ENCODE results near the gene EPHA7.

Gene EPHA7

GRCh38 chr6:93329301-93330000, 89.9 kb downstream of the EPHA7 start:
- no peaks in the 10 kb centered on the region for H3K4me1 ChIP-seq (ENCODE audit: low read length)
- no peaks in the 10 kb centered on the region for H3K27me3 ChIP-seq (ENCODE audit: low read depth, low read length)
- H3K27ac ChIP-seq (ENCODE audit: low read length): no peak overlapping the region
- no peak for TF ChIP-seq EZH2phosphoT487 (IDR thresholded peaks at IDR 0.05; ENCODE audit: low read depth)
- TF ChIP-seq, protein P1, sequence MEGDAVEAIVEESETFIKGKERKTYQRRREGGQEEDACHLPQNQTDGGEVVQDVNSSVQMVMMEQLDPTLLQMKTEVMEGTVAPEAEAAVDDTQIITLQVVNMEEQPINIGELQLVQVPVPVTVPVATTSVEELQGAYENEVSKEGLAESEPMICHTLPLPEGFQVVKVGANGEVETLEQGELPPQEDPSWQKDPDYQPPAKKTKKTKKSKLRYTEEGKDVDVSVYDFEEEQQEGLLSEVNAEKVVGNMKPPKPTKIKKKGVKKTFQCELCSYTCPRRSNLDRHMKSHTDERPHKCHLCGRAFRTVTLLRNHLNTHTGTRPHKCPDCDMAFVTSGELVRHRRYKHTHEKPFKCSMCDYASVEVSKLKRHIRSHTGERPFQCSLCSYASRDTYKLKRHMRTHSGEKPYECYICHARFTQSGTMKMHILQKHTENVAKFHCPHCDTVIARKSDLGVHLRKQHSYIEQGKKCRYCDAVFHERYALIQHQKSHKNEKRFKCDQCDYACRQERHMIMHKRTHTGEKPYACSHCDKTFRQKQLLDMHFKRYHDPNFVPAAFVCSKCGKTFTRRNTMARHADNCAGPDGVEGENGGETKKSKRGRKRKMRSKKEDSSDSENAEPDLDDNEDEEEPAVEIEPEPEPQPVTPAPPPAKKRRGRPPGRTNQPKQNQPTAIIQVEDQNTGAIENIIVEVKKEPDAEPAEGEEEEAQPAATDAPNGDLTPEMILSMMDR (IDR thresholded peaks at IDR 0.05; ENCODE audit: low read depth, low read length): no peak
- no peaks in the 10 kb centered on the region for H3K36me3 ChIP-seq (replicated peaks; ENCODE audit: low read depth, low read length)
- no peak overlapping the region for H3K9ac ChIP-seq (ENCODE audit: low read length)
- no peaks in the 10 kb centered on the region for H3K79me2 ChIP-seq (ENCODE audit: low read length)
- no peaks in the 10 kb centered on the region for H4K20me1 ChIP-seq (ENCODE audit: insufficient read depth, low read length)
- H3K4me3 ChIP-seq (ENCODE audit: low read length): no peak overlapping the region
- no peaks in the 10 kb centered on the region for H3K9me3 ChIP-seq (ENCODE audit: insufficient read depth, low read length)
- no peak overlapping the region for H3K4me2 ChIP-seq (ENCODE audit: low read length)
- H2AFZ ChIP-seq (ENCODE audit: low read depth, low read length): no peak overlapping the region

- Histone ChIP-seq H3K27ac (ENCODE audit: low read length) (no peak overlapping the region), H3K27me3 (ENCODE audit: low read depth, low read length) (no peaks in the 10 kb centered on the region), H2AFZ (ENCODE audit: low read depth, low read length) (0 out of 2 replicates have a peak overlapping the region, but pooled peaks have one; percentile 60), H3K4me1 (ENCODE audit: low read length) (no peaks in the 10 kb centered on the region), H3K4me2 (ENCODE audit: low read length) (no peak overlapping the region), H3K9me3 (ENCODE audit: insufficient read depth, low read length) (no peaks in the 10 kb centered on the region), H3K79me2 (ENCODE audit: low read length) (no peaks in the 10 kb centered on the region), H3K36me3 (replicated peaks; ENCODE audit: low read depth, low read length) (no peaks in the 10 kb centered on the region), H4K20me1 (ENCODE audit: insufficient read depth, low read length) (no peaks in the 10 kb centered on the region), H3K4me3 (ENCODE audit: low read length) (no peak overlapping the region), H3K9ac (ENCODE audit: low read length) (no peak overlapping the region)
- TF ChIP-seq, protein P1 (IDR thresholded peaks at IDR 0.05; ENCODE audit: low read depth, low read length): no peak
- TF ChIP-seq EZH2phosphoT487 (IDR thresholded peaks at IDR 0.05; ENCODE audit: low read depth): no peak
Measured at GRCh38 chr6:93327857-93328256, 91.5 kb downstream of the EPHA7 start.

DNA sequence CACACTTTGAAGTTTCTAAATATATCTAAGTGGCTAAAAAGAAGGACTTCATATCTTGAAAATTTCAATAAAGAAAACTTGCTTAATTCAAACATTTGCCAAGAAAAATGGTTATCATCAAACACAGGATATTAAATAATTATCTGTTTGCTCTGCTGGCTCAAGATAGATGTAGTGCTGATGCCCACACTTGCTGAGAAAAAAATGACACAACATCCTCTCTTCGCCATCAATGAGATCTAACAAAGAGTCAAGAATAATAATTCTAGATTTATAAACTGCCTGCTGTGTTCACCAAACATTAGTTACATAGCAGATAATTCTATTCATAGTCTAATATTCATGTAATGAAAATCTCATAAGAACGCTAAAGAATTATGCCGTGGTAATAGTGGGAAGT, 93.6 kb downstream of the EPHA7 start:
- Histone ChIP-seq H3K9me3 (ENCODE audit: insufficient read depth, low read length) (no peaks in the 10 kb centered on the region), H3K4me1 (ENCODE audit: low read length) (no peaks in the 10 kb centered on the region), H3K9ac (ENCODE audit: low read length) (no peak overlapping the region), H3K79me2 (ENCODE audit: low read length) (no peaks in the 10 kb centered on the region), H3K27me3 (ENCODE audit: low read depth, low read length) (no peaks in the 10 kb centered on the region), H3K27ac (ENCODE audit: low read length) (no peak overlapping the region), H3K4me2 (ENCODE audit: low read length) (no peak overlapping the region), H3K36me3 (replicated peaks; ENCODE audit: low read depth, low read length) (no peaks in the 10 kb centered on the region), H3K4me3 (ENCODE audit: low read length) (no peak overlapping the region), H2AFZ (ENCODE audit: low read depth, low read length) (no peak overlapping the region), H4K20me1 (ENCODE audit: insufficient read depth, low read length) (no peaks in the 10 kb centered on the region)
- TF ChIP-seq, protein P1 (IDR thresholded peaks at IDR 0.05; ENCODE audit: low read depth, low read length): no peak
- no peak for TF ChIP-seq EZH2phosphoT487 (IDR thresholded peaks at IDR 0.05; ENCODE audit: low read depth)

- Histone ChIP-seq H3K4me3 (ENCODE audit: low read length) (no peak overlapping the region), H4K20me1 (ENCODE audit: insufficient read depth, low read length) (no peaks in the 10 kb centered on the region), H3K4me2 (ENCODE audit: low read length) (no peak overlapping the region), H3K9ac (ENCODE audit: low read length) (no peak overlapping the region), H3K27ac (ENCODE audit: low read length) (no peak overlapping the region), H3K27me3 (ENCODE audit: low read depth, low read length) (no peaks in the 10 kb centered on the region), H3K36me3 (replicated peaks; ENCODE audit: low read depth, low read length) (no peaks in the 10 kb centered on the region), H3K9me3 (ENCODE audit: insufficient read depth, low read length) (no peaks in the 10 kb centered on the region), H3K4me1 (ENCODE audit: low read length) (no peaks in the 10 kb centered on the region), H3K79me2 (ENCODE audit: low read length) (no peaks in the 10 kb centered on the region), H2AFZ (ENCODE audit: low read depth, low read length) (no peak overlapping the region)
- no peak for TF ChIP-seq EZH2phosphoT487 (IDR thresholded peaks at IDR 0.05; ENCODE audit: low read depth)
- TF ChIP-seq, protein P1 (IDR thresholded peaks at IDR 0.05; ENCODE audit: low read depth, low read length): no peak
Measured at GRCh38 chr6:93323630-93324029, 95.7 kb downstream of the EPHA7 start.

Data from OCI-LY3 (cell line).